Measurements from ENCODE around the gene HACD4. TPM values are rescaled to one million over a fixed set of nuclear protein-coding genes. Genes with fewer than 3 reads are reported as not detected.

The HACD4 gene
- total RNA-seq, 1 experiment from 2014 or later = 0.63 TPM

DNA sequence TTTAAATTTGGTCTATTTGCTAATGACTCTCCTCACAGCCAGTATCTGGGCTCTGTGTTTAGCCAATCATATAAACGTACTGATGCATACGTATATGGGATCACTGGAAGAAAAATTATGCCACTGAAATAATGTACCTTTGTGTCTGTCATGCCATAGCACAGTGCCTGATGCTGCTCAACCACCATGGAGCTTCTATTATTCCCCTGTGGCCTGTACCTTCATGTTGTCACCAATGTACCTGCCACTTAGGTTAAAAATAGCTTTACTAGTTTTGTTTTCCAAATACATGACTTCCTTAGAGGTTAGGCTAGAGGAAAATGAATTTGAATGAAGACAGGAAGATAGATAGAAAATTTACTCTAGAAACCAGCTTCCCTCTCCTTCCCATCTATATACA, 34.6 kb downstream of the HACD4 start:
- Histone ChIP-seq H3T11ph (ENCODE audit: low read length) (no peak overlapping the region), H3K9me3 (ENCODE audit: control insufficient read depth, low read depth, low read length) (no peaks in the 10 kb centered on the region), H2BK120ac (ENCODE audit: low read depth, low read length, poor library complexity, severe bottlenecking) (no peak overlapping the region), H3K4ac (ENCODE audit: low read depth, low read length) (no peak overlapping the region), H3K14ac (ENCODE audit: insufficient read depth, low read length) (no peak overlapping the region), H4K8ac (replicated peaks; ENCODE audit: insufficient read length, low read depth, low read length) (no peak overlapping the region), H3K9ac (ENCODE audit: extremely low read depth, insufficient read length, low read length) (no peak overlapping the region), H2BK20ac (ENCODE audit: low read depth, low read length, poor library complexity, severe bottlenecking) (no peak overlapping the region), H2AFZ (ENCODE audit: low read length) (no peak overlapping the region), H2AK5ac (ENCODE audit: insufficient read length, low read length) (no peak overlapping the region), H3K79me2 (ENCODE audit: insufficient read depth, low read length) (no peaks in the 10 kb centered on the region), H2BK15ac (ENCODE audit: low read depth, low read length) (no peak overlapping the region), H3K23me2 (ENCODE audit: insufficient read length, low read depth, low read length, poor library complexity, severe bottlenecking) (no peaks in the 10 kb centered on the region), H4K91ac (ENCODE audit: insufficient read length, low read depth, low read length) (no peak overlapping the region), H3K79me1 (ENCODE audit: insufficient read depth, low read depth, low read length, poor library complexity, severe bottlenecking) (no peaks in the 10 kb centered on the region), H3K18ac (ENCODE audit: insufficient read length, low read depth, low read length) (no peak overlapping the region), H3K27ac (ENCODE audit: insufficient read length, low read depth, low read length) (no peak overlapping the region), H4K5ac (ENCODE audit: insufficient read length, low read depth, low read length) (no peak overlapping the region), H2BK12ac (ENCODE audit: insufficient read length, low read depth, low read length) (no peak overlapping the region), H3K4me2 (ENCODE audit: insufficient read depth, insufficient read length, low read length) (no peak overlapping the region), H3K4me1 (ENCODE audit: insufficient read depth, low read length) (peaks cover 6% of the 10 kb centered on the region), H2BK5ac (ENCODE audit: insufficient read length, low read length) (no peak overlapping the region), H3K56ac (ENCODE audit: insufficient read length, low read depth, low read length) (no peak overlapping the region), H3K27me3 (ENCODE audit: insufficient read depth, low read length) (no peaks in the 10 kb centered on the region), H3K23ac (ENCODE audit: insufficient read length, low read depth, low read length) (no peak overlapping the region), H4K20me1 (ENCODE audit: control insufficient read depth, insufficient read depth, insufficient read length) (no peaks in the 10 kb centered on the region)
- DNase-seq = no peak
- Mint-ChIP-seq H3K27ac (peak overlapping the region in 1 of 3 experiments; percentile 44; a peak in 1 of 7 replicates), H3K36me3 (ENCODE audit: insufficient read depth in 1 of 3, low read depth in 3 of 3) (peaks cover 12 to 39% (median 27%) of the 10 kb centered on the region in 3 experiments), H3K27me3 (ENCODE audit: low read depth) (no peaks in the 10 kb centered on the region), H3K4me1 (peaks cover 0 to 8% of the 10 kb centered on the region in 2 experiments; a peak in 1 of 4 replicates), H3K4me3 (no peak overlapping the region), H3K9me3 (peaks cover 0 to 2% of the 10 kb centered on the region in 2 experiments; a peak in 2 of 5 replicates)
- TF ChIP-seq, protein P1, sequence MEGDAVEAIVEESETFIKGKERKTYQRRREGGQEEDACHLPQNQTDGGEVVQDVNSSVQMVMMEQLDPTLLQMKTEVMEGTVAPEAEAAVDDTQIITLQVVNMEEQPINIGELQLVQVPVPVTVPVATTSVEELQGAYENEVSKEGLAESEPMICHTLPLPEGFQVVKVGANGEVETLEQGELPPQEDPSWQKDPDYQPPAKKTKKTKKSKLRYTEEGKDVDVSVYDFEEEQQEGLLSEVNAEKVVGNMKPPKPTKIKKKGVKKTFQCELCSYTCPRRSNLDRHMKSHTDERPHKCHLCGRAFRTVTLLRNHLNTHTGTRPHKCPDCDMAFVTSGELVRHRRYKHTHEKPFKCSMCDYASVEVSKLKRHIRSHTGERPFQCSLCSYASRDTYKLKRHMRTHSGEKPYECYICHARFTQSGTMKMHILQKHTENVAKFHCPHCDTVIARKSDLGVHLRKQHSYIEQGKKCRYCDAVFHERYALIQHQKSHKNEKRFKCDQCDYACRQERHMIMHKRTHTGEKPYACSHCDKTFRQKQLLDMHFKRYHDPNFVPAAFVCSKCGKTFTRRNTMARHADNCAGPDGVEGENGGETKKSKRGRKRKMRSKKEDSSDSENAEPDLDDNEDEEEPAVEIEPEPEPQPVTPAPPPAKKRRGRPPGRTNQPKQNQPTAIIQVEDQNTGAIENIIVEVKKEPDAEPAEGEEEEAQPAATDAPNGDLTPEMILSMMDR (conservative IDR thresholded peaks at IDR 0.05) = no peak
- WGBS (ENCODE audit: extremely low coverage, insufficient read length, low lambda C conversion rate) = no CpG with 5 or more reads among the region's 2 CpGs

All from H9 (cell line).